DND-41 (cell line): ENCODE data around the gene RFTN1.

ENCODE experiments used
- ATAC-seq: fragments of 200-7000 bp; cut with Tn5 transposase; 3 replicates; pipeline ENCODE4 v1.9.1; 2021; ENCODE audit warnings: low read depth; ENCODE audit not compliant: insufficient read depth
- DNase-seq: peaks from one replicate; pipeline ENCODE4 v3.0.0-alpha.2; 2020
- H2AFZ ChIP-seq: 2 replicates; pipeline ENCODE4 v1.6.0; 2012; ENCODE audit warnings: low read depth, low read length
- H3K27ac ChIP-seq: 2 replicates; pipeline ENCODE4 v1.5.1; 2012; ENCODE audit warnings: low read length, inconsistent platforms
- H3K27me3 ChIP-seq: fragments of 200-600 bp; sonication (generic); 2 replicates; pipeline ENCODE4 v1.6.0; 2012; ENCODE audit warnings: low read length, mild to moderate bottlenecking, inconsistent platforms; ENCODE audit not compliant: insufficient read depth, poor library complexity
- H3K36me3 ChIP-seq: 2 replicates; pipeline ENCODE4 v1.5.1; 2012; ENCODE audit warnings: low read length, inconsistent platforms; ENCODE audit not compliant: insufficient read depth
- H3K4me1 ChIP-seq: 2 replicates; pipeline ENCODE4 v1.5.1; 2012; ENCODE audit warnings: mild to moderate bottlenecking, low read length; ENCODE audit not compliant: insufficient read depth
- H3K4me2 ChIP-seq: 2 replicates; pipeline ENCODE4 v1.6.0; 2012; ENCODE audit warnings: mild to moderate bottlenecking, moderate library complexity, low read length, inconsistent platforms; ENCODE audit not compliant: insufficient read depth
- H3K4me3 ChIP-seq, 2 experiments: fragments of 200-600 bp in 1 of 2; shearing (Covaris generic) in 1 of 2; 2 replicates each; pipeline ENCODE4 v1.5.1; 2012 to 2016; ENCODE audit warnings: inconsistent platforms in 2 of 2, low read length in 2 of 2, mild to moderate bottlenecking in 2 of 2, low read depth in 1 of 2, moderate library complexity in 1 of 2
- H3K79me2 ChIP-seq: 2 replicates; pipeline ENCODE4 v1.6.0; 2012; ENCODE audit warnings: low read length, inconsistent platforms; ENCODE audit not compliant: insufficient read depth
- H3K9ac ChIP-seq: 2 replicates; pipeline ENCODE4 v1.6.0; 2012; ENCODE audit warnings: low read depth, mild to moderate bottlenecking, inconsistent platforms, low read length, moderate library complexity
- H3K9me3 ChIP-seq: 2 replicates; pipeline ENCODE4 v1.5.1; 2012; ENCODE audit warnings: low read length, moderate library complexity, mild to moderate bottlenecking, inconsistent platforms; ENCODE audit not compliant: insufficient read depth, severe bottlenecking
- H4K20me1 ChIP-seq: 2 replicates; pipeline ENCODE4 v1.6.0; 2012; ENCODE audit warnings: low read length; ENCODE audit not compliant: insufficient read depth
- CTCF ChIP-seq: IDR thresholded peaks from 2 replicates; pipeline ENCODE4 v1.5.1; 2012; ENCODE audit warnings: borderline replicate concordance, low read length, moderate library complexity, mild to moderate bottlenecking; ENCODE audit not compliant: poor library complexity, severe bottlenecking; ENCODE audit errors: extremely low read depth
- EZH2 ChIP-seq: IDR thresholded peaks from 3 replicates; pipeline ENCODE4 v1.6.1; 2012; ENCODE audit warnings: borderline replicate concordance, low read depth, mild to moderate bottlenecking, moderate library complexity, low read length, inconsistent platforms; ENCODE audit not compliant: severe bottlenecking

Gene RFTN1

GRCh38 chr3:16358336-16358735 lies 155.2 kb downstream of the RFTN1 start:
- Histone ChIP-seq H3K79me2 (no peaks in the 10 kb centered on the region), H2AFZ (no peak overlapping the region), H3K4me2 (no peak overlapping the region), H3K9ac (no peak overlapping the region), H3K27me3 (no peaks in the 10 kb centered on the region), H4K20me1 (no peaks in the 10 kb centered on the region), H3K9me3 (no peaks in the 10 kb centered on the region), H3K4me3 (no peak overlapping the region), H3K27ac (no peak overlapping the region), H3K36me3 (peaks cover 75% of the 10 kb centered on the region), H3K4me1 (no peaks in the 10 kb centered on the region)
- no peak for TF ChIP-seq EZH2
- no peak for TF ChIP-seq CTCF
- ATAC-seq = no peak
- DNase-seq = no peak

- Histone ChIP-seq H3K4me1 (no peaks in the 10 kb centered on the region), H3K4me3 (no peak overlapping the region), H4K20me1 (no peaks in the 10 kb centered on the region), H3K9ac (no peak overlapping the region), H3K36me3 (peaks cover 70% of the 10 kb centered on the region), H3K27me3 (no peaks in the 10 kb centered on the region), H3K9me3 (no peaks in the 10 kb centered on the region), H3K79me2 (no peaks in the 10 kb centered on the region), H2AFZ (no peak overlapping the region), H3K27ac (no peak overlapping the region; the same call in 1 of the 2 replicates), H3K4me2 (no peak overlapping the region)
- DNase-seq (no peak), ATAC-seq (no peak)
- TF ChIP-seq EZH2 = no peak
- TF ChIP-seq CTCF = no peak
Observed at GRCh38 chr3:16357186-16358121, 156.0 kb downstream of the RFTN1 start.

- Histone ChIP-seq H3K4me3 (no peak overlapping the region), H3K27ac (peak overlapping the region; percentile 35; the same call in 1 of the 2 replicates), H2AFZ (no peak overlapping the region), H3K79me2 (no peaks in the 10 kb centered on the region), H3K27me3 (no peaks in the 10 kb centered on the region), H3K4me1 (no peaks in the 10 kb centered on the region), H3K36me3 (peaks cover 68% of the 10 kb centered on the region), H3K4me2 (no peak overlapping the region), H3K9me3 (no peaks in the 10 kb centered on the region), H3K9ac (no peak overlapping the region), H4K20me1 (no peaks in the 10 kb centered on the region)
- DNase-seq (no peak), ATAC-seq (no peak)
- TF ChIP-seq EZH2 = no peak
- TF ChIP-seq CTCF = no peak
Observed at GRCh38 chr3:16355828-16356227, 157.7 kb downstream of the RFTN1 start.
